ENCODE data around the gene ZNF416. TPM values are rescaled to one million over a fixed set of nuclear protein-coding genes. Genes with fewer than 3 reads are reported as not detected.

The ZNF416 gene
- polyA plus RNA-seq, 2 of the 4 experiments (the other 2 are of a cell fraction) = 3.5 to 4.7 TPM

DNA sequence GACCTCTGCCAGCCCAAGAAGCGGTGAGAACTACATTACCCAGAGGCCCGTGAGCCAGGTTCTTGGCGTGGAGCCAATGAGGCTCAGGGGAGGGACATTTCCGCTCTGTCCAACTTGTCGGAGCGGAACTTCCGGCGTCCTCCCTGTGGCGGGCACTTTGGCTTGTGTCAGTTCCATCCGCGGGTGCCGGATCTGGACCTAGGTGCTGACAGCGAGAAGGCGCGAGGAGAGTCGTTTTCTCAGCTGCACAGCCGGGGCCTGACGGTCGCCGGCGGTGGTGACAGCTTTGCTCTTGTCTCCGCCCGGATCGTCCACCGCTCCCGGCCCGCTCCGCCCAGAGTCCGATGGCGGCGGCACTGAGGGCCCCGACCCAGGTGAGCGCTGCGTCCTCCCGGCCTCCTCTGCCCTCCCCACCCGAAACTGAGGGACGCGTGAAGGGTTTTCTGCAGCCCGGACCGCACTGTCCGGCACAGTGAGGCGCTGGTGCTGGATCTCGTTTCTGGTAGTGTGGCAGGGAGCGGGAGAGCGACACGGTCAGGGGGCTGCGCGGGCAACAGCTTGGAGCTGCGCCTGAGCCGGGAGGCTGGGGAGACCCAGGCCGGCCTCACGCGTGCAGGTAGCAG lies 21.2 kb upstream of the ZNF416 start, which contains the start of gene ZNF530:
Gene ZNF530, plus strand, starts transcription at position 125 of the 623 bp plus-strand sequence. CDS start 4,461 bp downstream, outside the sequence.
- CTCF ChIA-PET = interaction anchor here (0.9 kb wide), 2 partner anchors 14 to 21 kb away, joined by 3 to 4 read pairs; partner anchors contain the start of genes ZNF134 and ZNF416
- POLR2A ChIA-PET = no interaction called here
- WGBS (ENCODE audit: missing lambda C conversion rate) = 4% methylated on average over 21 of the region's 53 CpGs

GRCh38 chr19:57599377-57599760 lies 20.7 kb upstream of the ZNF416 start:
- ChIA-PET POLR2A (no interaction called here), CTCF (interaction anchor here (0.9 kb wide), 1 partner anchor 15 kb away, joined by 4 read pairs; the partner anchor contains the start of gene ZNF134)
- WGBS (ENCODE audit: missing lambda C conversion rate) = 55% methylated on average over 8 of the region's 8 CpGs
- H3K4me1 ChIP-seq = no peaks in the 10 kb centered on the region
- no peak for DNase-seq (ENCODE audit: low read depth in 1 of 2, low spot score in 1 of 2)
- peak in 1 of 2 experiments; percentile 40; a peak in 1 of 6 replicates for ATAC-seq
- H3K9me3 ChIP-seq = peaks cover 82% of the 10 kb centered on the region
- TF ChIP-seq HOXB13 (CRISPR knock-in tag; IDR thresholded peaks at IDR 0.05; ENCODE audit: low read depth) (no peak), EHMT2 (IDR thresholded peaks at IDR 0.05; ENCODE audit: low read depth) (no peak), REST (IDR thresholded peaks at IDR 0.05) (no peak), HOXB5 (CRISPR knock-in tag; IDR thresholded peaks at IDR 0.05) (no peak), HEYL (CRISPR knock-in tag; IDR thresholded peaks at IDR 0.05) (no peak), SREBF2 (IDR thresholded peaks at IDR 0.05) (no peak), RNF2 (IDR thresholded peaks at IDR 0.05; ENCODE audit: borderline replicate concordance, low read depth) (no peak), RFX5 (IDR thresholded peaks at IDR 0.05) (no peak), GATA3 (IDR thresholded peaks at IDR 0.05; ENCODE audit: borderline replicate concordance) (no peak), ATOH8 (CRISPR knock-in tag; IDR thresholded peaks at IDR 0.05; ENCODE audit: low read depth) (no peak), HDAC2 (IDR thresholded peaks at IDR 0.05) (no peak), CBX8 (IDR thresholded peaks at IDR 0.05) (no peak), BHLHE40 (IDR thresholded peaks at IDR 0.05; ENCODE audit: low read depth, low read length) (no peak), ZFP36 (IDR thresholded peaks at IDR 0.05; ENCODE audit: borderline replicate concordance, partially characterized antibody) (no peak), CEBPB (IDR thresholded peaks at IDR 0.05) (no peak), HOXA7 (CRISPR knock-in tag; IDR thresholded peaks at IDR 0.05) (no peak), CBX2 (IDR thresholded peaks at IDR 0.05; ENCODE audit: borderline replicate concordance, low read depth) (no peak), NR3C1 (IDR thresholded peaks at IDR 0.05) (no peak), NFE2L2 (conservative IDR thresholded peaks at IDR 0.05; ENCODE audit: low read length) (no peak), CTCF (IDR thresholded peaks at IDR 0.05) (no peak)
- peak overlapping the region; percentile 82 for H3K4me2 ChIP-seq
- peak overlapping the region; percentile 56 for H3K4me3 ChIP-seq
- no peak for FAIRE-seq
- no peak overlapping the region; a peak in 1 of 6 replicates for H3K27ac ChIP-seq

More for the DNA sequence above, 21.2 kb upstream of the ZNF416 start, which contains the start of gene ZNF530:
- Histone ChIP-seq H3K9me3 (peaks cover 83% of the 10 kb centered on the region), H3K4me1 (no peaks in the 10 kb centered on the region), H3K4me3 (peak within 1 kb of the TSS; percentile 56), H3K27ac (peak within 1 kb of the TSS; percentile 17 to 80; a peak in 3 of 6 replicates), H3K4me2 (peak within 1 kb of the TSS; percentile 82)
- peak; percentile 93 to 96 for DNase-seq (ENCODE audit: low read depth in 1 of 2, low spot score in 1 of 2)
- ATAC-seq = peak; percentile 99
- peak; percentile 96 for FAIRE-seq
- TF ChIP-seq ZFP36 (IDR thresholded peaks at IDR 0.05; ENCODE audit: borderline replicate concordance, partially characterized antibody) = peak; percentile 73
- TF ChIP-seq, protein P1, sequence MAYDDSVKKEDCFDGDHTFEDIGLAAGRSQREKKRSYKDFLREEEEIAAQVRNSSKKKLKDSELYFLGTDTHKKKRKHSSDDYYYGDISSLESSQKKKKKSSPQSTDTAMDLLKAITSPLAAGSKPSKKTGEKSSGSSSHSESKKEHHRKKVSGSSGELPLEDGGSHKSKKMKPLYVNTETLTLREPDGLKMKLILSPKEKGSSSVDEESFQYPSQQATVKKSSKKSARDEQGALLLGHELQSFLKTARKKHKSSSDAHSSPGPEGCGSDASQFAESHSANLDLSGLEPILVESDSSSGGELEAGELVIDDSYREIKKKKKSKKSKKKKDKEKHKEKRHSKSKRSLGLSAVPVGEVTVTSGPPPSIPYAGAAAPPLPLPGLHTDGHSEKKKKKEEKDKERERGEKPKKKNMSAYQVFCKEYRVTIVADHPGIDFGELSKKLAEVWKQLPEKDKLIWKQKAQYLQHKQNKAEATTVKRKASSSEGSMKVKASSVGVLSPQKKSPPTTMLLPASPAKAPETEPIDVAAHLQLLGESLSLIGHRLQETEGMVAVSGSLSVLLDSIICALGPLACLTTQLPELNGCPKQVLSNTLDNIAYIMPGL (CRISPR knock-in tag; IDR thresholded peaks at IDR 0.05; ENCODE audit: borderline replicate concordance) = no peak
- TF ChIP-seq, protein P2, sequence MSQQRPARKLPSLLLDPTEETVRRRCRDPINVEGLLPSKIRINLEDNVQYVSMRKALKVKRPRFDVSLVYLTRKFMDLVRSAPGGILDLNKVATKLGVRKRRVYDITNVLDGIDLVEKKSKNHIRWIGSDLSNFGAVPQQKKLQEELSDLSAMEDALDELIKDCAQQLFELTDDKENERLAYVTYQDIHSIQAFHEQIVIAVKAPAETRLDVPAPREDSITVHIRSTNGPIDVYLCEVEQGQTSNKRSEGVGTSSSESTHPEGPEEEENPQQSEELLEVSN (IDR thresholded peaks at IDR 0.05; ENCODE audit: borderline replicate concordance, low read depth) = peak; percentile 87
- TF ChIP-seq FOXS1 (CRISPR knock-in tag; IDR thresholded peaks at IDR 0.05) = no peak
- TF ChIP-seq MAX (IDR thresholded peaks at IDR 0.05) = peak; percentile 71; the same call in 1 of the 2 replicates
- peak; percentile 62; the same call in 1 of the 2 replicates for TF ChIP-seq GATA3 (IDR thresholded peaks at IDR 0.05; ENCODE audit: borderline replicate concordance)
- peak in 1 of 2 experiments; percentile 45; a peak in 1 of 5 replicates for TF ChIP-seq JUN (IDR thresholded peaks at IDR 0.05)

Measured in A549 (cell line).